Panc1 (cell line): ENCODE results near the gene SLC2A2. TPM values are rescaled to one million over a fixed set of nuclear protein-coding genes. Genes with fewer than 3 reads are reported as not detected.

Experiments used
- ATAC-seq: fragments of 200-7000 bp; cut with Tn5 transposase; 2 replicates; pipeline ENCODE4 v1.9.1; 2020; ENCODE audit warnings: mild to moderate bottlenecking, moderate library complexity
- BruUV-seq: library from RNA; stranded (reverse); fragments of 400-500 nt; replicated peaks from 2 replicates; lab custom pipeline; 2021; lab: Mats Ljungman, UMichigan
- CTCF ChIA-PET: fragments of 300-600 bp; sonication (Branson Sonifier 250); formaldehyde crosslinking; loops from one replicate; lab custom pipeline; 2022; ENCODE audit warnings: antibody characterized with exemption; lab: Charles Lee
- POLR2A ChIA-PET: fragments of 300-600 bp; sonication (Branson Sonifier 250); formaldehyde crosslinking; loops from one replicate; lab custom pipeline; 2022; ENCODE audit warnings: antibody characterized with exemption; lab: Charles Lee
- DNase-seq: peaks from one replicate; pipeline ENCODE4 v3.0.0-alpha.2; 2010; ENCODE audit warnings: low read depth, low spot score
- H3K27ac ChIP-seq: 2 replicates; pipeline ENCODE4 v1.5.1; 2011; ENCODE audit warnings: mild to moderate bottlenecking, low read length, inconsistent platforms
- H3K27me3 ChIP-seq: fragments of 200-500 bp; sonication (Bioruptor generic); 2 replicates; pipeline ENCODE4 v1.6.0; 2014; ENCODE audit warnings: low read length, inconsistent platforms; ENCODE audit not compliant: control insufficient read depth, insufficient read depth
- H3K36me3 ChIP-seq: fragments of 200-500 bp; sonication (Bioruptor generic); 2 replicates; pipeline ENCODE4 v1.5.1; 2014; ENCODE audit warnings: inconsistent platforms, mild to moderate bottlenecking, low read length, moderate library complexity; ENCODE audit not compliant: control insufficient read depth, insufficient read depth
- H3K4me1 ChIP-seq: 2 replicates; pipeline ENCODE4 v1.5.1; 2011; ENCODE audit warnings: inconsistent platforms, mild to moderate bottlenecking, low read length, moderate library complexity; ENCODE audit not compliant: control insufficient read depth, insufficient read depth
- H3K4me3 ChIP-seq, 2 experiments: 2 replicates each; pipeline ENCODE4 v1.5.1; 2011 to 2012; ENCODE audit warnings: low read depth in 2 of 2, low read length in 2 of 2, mild to moderate bottlenecking in 2 of 2, inconsistent platforms in 1 of 2, moderate library complexity in 1 of 2
- H3K9me3 ChIP-seq: fragments of 200-500 bp; sonication (Bioruptor generic); 2 replicates; pipeline ENCODE4 v1.5.1; 2014; ENCODE audit warnings: low read depth, mild to moderate bottlenecking, inconsistent platforms, low read length, moderate library complexity; ENCODE audit not compliant: control insufficient read depth, insufficient read depth
- CTCF ChIP-seq: fragments of 450-650 bp; IDR thresholded peaks from 2 replicates; pipeline ENCODE4 v1.5.1; 2017; ENCODE audit warnings: mild to moderate bottlenecking
- POLR2AphosphoS5 ChIP-seq: IDR thresholded peaks from 2 replicates; pipeline ENCODE4 v1.6.1; 2012; ENCODE audit warnings: mild to moderate bottlenecking, low read depth, low read length, moderate library complexity
- REST ChIP-seq, 2 experiments: IDR thresholded peaks; 2 replicates each; pipeline ENCODE4 v1.6.1; 2011 to 2012; ENCODE audit warnings: low read depth in 2 of 2, control low read depth in 1 of 2, low read length in 1 of 2, mild to moderate bottlenecking in 1 of 2, moderate library complexity in 1 of 2; ENCODE audit not compliant: insufficient read depth in 1 of 2
- SIN3A ChIP-seq: IDR thresholded peaks from 2 replicates; pipeline ENCODE4 v1.6.1; 2012; ENCODE audit warnings: low read depth, mild to moderate bottlenecking, low read length, moderate library complexity, borderline replicate concordance; ENCODE audit not compliant: insufficient read depth
- TCF7L2 ChIP-seq: IDR thresholded peaks from 2 replicates; pipeline ENCODE4 v1.6.1; 2011; ENCODE audit warnings: mild to moderate bottlenecking, low read depth, low read length, inconsistent platforms
- in situ Hi-C: cut with HindIII; loops from 2 replicates; pipeline ENCODE4 v1.10.0; 2016; ENCODE audit warnings: low sequenced_read_pairs, low pct_unique_long_range_greater_than_20kb
- intact Hi-C: fragments of 100-400 bp; cut with micrococcal nuclease; formaldehyde crosslinking; loops from one replicate; pipeline ENCODE4 v1.10.0; 2022; ENCODE audit not compliant: unreplicated experiment
- total RNA-seq: library from RNA; stranded (reverse); gene quantifications from one replicate; pipeline ENCODE4 v1.2.1, GENCODE V29; 2021; ENCODE audit not compliant: unreplicated experiment

The SLC2A2 gene
- total RNA-seq, 1 experiment from 2014 or later, result 0.13 TPM

- Histone ChIP-seq H3K4me3 (no peak overlapping the region), H3K27ac (no peak overlapping the region), H3K36me3 (no peaks in the 10 kb centered on the region), H3K27me3 (no peaks in the 10 kb centered on the region), H3K9me3 (no peaks in the 10 kb centered on the region), H3K4me1 (peaks cover 4% of the 10 kb centered on the region; the same call in 1 of the 2 replicates)
- in situ Hi-C loops (no loop called here), intact Hi-C loops (no loop called here)
- no peak for TF ChIP-seq TCF7L2
- no peak for TF ChIP-seq REST (IDR thresholded peaks at IDR 0.05; ENCODE audit: insufficient read depth in 1 of 2, low read depth in 2 of 2, low read length in 1 of 2)
- TF ChIP-seq POLR2AphosphoS5, result no peak
- no peak for TF ChIP-seq SIN3A
- TF ChIP-seq CTCF, result no peak
- ChIA-PET POLR2A (no interaction called here), CTCF (interaction anchor here (0.6 kb wide), 1 partner anchor 535 kb away, joined by 5 read pairs; no protein-coding TSS in a partner anchor)
- DNase-seq, result no peak
- no peak for ATAC-seq
- no TSS peak for BruUV-seq
Measured at GRCh38 chr3:170997961-170998913, 28.3 kb downstream of the SLC2A2 start.

- BruUV-seq, result no TSS peak
- no peaks in the 10 kb centered on the region for H3K9me3 ChIP-seq
- in situ Hi-C loops (no loop called here), intact Hi-C loops (no loop called here)
- ChIA-PET CTCF (no interaction called here), POLR2A (no interaction called here)
- no peak overlapping the region for H3K27ac ChIP-seq
- H3K4me3 ChIP-seq, result no peak overlapping the region
- TF ChIP-seq SIN3A (no peak), REST (IDR thresholded peaks at IDR 0.05; ENCODE audit: insufficient read depth in 1 of 2, low read depth in 2 of 2, low read length in 1 of 2) (no peak), POLR2AphosphoS5 (no peak), TCF7L2 (no peak), CTCF (no peak)
- ATAC-seq (no peak), DNase-seq (no peak)
- H3K4me1 ChIP-seq, result no peaks in the 10 kb centered on the region
- no peaks in the 10 kb centered on the region for H3K36me3 ChIP-seq
- H3K27me3 ChIP-seq, result no peaks in the 10 kb centered on the region
Measured at GRCh38 chr3:170992854-170993253, 33.7 kb downstream of the SLC2A2 start.
